Endodermal cell (in vitro differentiated cells): ENCODE results near the gene NAA16. TPM values are rescaled to one million over a fixed set of nuclear protein-coding genes. Genes with fewer than 3 reads are reported as not detected.

Experiments
- DNase-seq: peaks from one replicate; pipeline ENCODE4 v3.0.0-alpha.2; 2017
- H3K27ac ChIP-seq: 2 replicates; pipeline ENCODE4 v1.5.1; 2013; ENCODE audit warnings: mild to moderate bottlenecking, low read depth, low read length, moderate library complexity
- H3K27me3 ChIP-seq: 2 replicates; pipeline ENCODE4 v1.6.1; 2013; ENCODE audit warnings: mild to moderate bottlenecking, low read length, moderate library complexity; ENCODE audit not compliant: insufficient read depth, control insufficient read depth, poor library complexity, severe bottlenecking
- H3K36me3 ChIP-seq: 2 replicates; pipeline ENCODE4 v1.7.0; 2013; ENCODE audit warnings: mild to moderate bottlenecking, low read length, moderate library complexity; ENCODE audit not compliant: control insufficient read depth, insufficient read depth
- H3K4me1 ChIP-seq: one replicate; pipeline ENCODE4 v1.7.0; 2013; ENCODE audit warnings: low read length; ENCODE audit not compliant: control insufficient read depth, insufficient read depth
- H3K4me3 ChIP-seq: 2 replicates; pipeline ENCODE4 v1.5.1; 2013; ENCODE audit warnings: mild to moderate bottlenecking, low read length, moderate library complexity
- H3K9ac ChIP-seq: 2 replicates; pipeline ENCODE4 v1.6.1; 2013; ENCODE audit warnings: mild to moderate bottlenecking, low read length, moderate library complexity; ENCODE audit not compliant: poor library complexity, severe bottlenecking; ENCODE audit errors: extremely low read depth
- H3K9me3 ChIP-seq: 2 replicates; pipeline ENCODE4 v1.6.1; 2013; ENCODE audit warnings: mild to moderate bottlenecking, low read length, moderate library complexity; ENCODE audit not compliant: control insufficient read depth
- H3K27ac Mint-ChIP-seq: 2 replicates; pipeline ENCODE4 v1.8.0; 2020; ENCODE audit warnings: mixed read lengths
- H3K27me3 Mint-ChIP-seq: 2 replicates; pipeline ENCODE4 v1.8.0; 2021; ENCODE audit warnings: mild to moderate bottlenecking, mixed read lengths; ENCODE audit not compliant: insufficient read depth
- H3K36me3 Mint-ChIP-seq: 2 replicates; pipeline ENCODE4 v1.8.0; 2020; ENCODE audit warnings: low read depth, mixed read lengths
- H3K4me1 Mint-ChIP-seq: 2 replicates; pipeline ENCODE4 v1.8.0; 2020; ENCODE audit warnings: mixed read lengths
- H3K4me3 Mint-ChIP-seq: 2 replicates; pipeline ENCODE4 v1.8.0; 2020; ENCODE audit warnings: mild to moderate bottlenecking, moderate library complexity, mixed read lengths
- H3K9me3 Mint-ChIP-seq: 2 replicates; pipeline ENCODE4 v1.8.0; 2020; ENCODE audit warnings: mild to moderate bottlenecking, mixed read lengths
- CTCF ChIP-seq: fragments of 200-600 bp; sonication (generic); conservative IDR thresholded peaks from 2 replicates; pipeline ENCODE4 v1.5.0; 2021; ENCODE audit warnings: antibody characterized with exemption, mild to moderate bottlenecking
- WGBS, 2 experiments: methylation state at CpG; one replicate each; pipeline versions ENCODE4 v1.1.5 to v1.1.7; 2013; ENCODE audit warnings: missing lambda C conversion rate in 2 of 2, mixed read lengths in 1 of 2; ENCODE audit not compliant: insufficient coverage in 1 of 2, insufficient read length in 1 of 2; 5-methylcytosine and 5-hydroxymethylcytosine counted together
- total RNA-seq, 2 donors: library from RNA; stranded (reverse); fragmentation: NEBNext Ultra II Directional in 1 of 2; extraction: Animal tissue kit (Norgen Biotek cat#: 25700) in 1 of 2; gene quantifications; 2 replicates in 1 of 2; 3 replicates in 1 of 2; pipeline ENCODE4 v1.2.1, GENCODE V29; 2021

Gene NAA16
- total RNA-seq, 2 donors from 2014 or later: 29.3 to 30.9 TPM

- Mint-ChIP-seq H3K9me3 (no peaks in the 10 kb centered on the region), H3K4me3 (no peak overlapping the region), H3K27ac (no peak overlapping the region), H3K27me3 (no peaks in the 10 kb centered on the region), H3K36me3 (no peaks in the 10 kb centered on the region), H3K4me1 (peaks cover 7% of the 10 kb centered on the region)
- WGBS, 2 experiments: 85 to 90% methylated on average over 10 to 12 of the region's 13 CpGs
- no peak overlapping the region for H3K27ac ChIP-seq
- no peak overlapping the region for H3K4me3 ChIP-seq
- no peaks in the 10 kb centered on the region for H3K4me1 ChIP-seq
- H3K9me3 ChIP-seq: no peaks in the 10 kb centered on the region
- no peak for DNase-seq
- H3K36me3 ChIP-seq: no peaks in the 10 kb centered on the region
- H3K27me3 ChIP-seq: no peaks in the 10 kb centered on the region
- H3K9ac ChIP-seq: no peak overlapping the region
- no peak for TF ChIP-seq CTCF
Observed at GRCh38 chr13:41284512-41285288, 26.4 kb upstream of the NAA16 start.

GRCh38 chr13:41286370-41286769 lies 24.7 kb upstream of the NAA16 start:
- Histone ChIP-seq H3K9ac (no peak overlapping the region), H3K27me3 (no peaks in the 10 kb centered on the region), H3K4me3 (no peak overlapping the region), H3K36me3 (no peaks in the 10 kb centered on the region), H3K9me3 (no peaks in the 10 kb centered on the region), H3K4me1 (no peaks in the 10 kb centered on the region), H3K27ac (no peak overlapping the region)
- Mint-ChIP-seq H3K36me3 (no peaks in the 10 kb centered on the region), H3K27me3 (no peaks in the 10 kb centered on the region), H3K9me3 (no peaks in the 10 kb centered on the region), H3K27ac (no peak overlapping the region), H3K4me3 (no peak overlapping the region), H3K4me1 (peaks cover 7% of the 10 kb centered on the region)
- 90 to 100% methylated on average over 3 to 5 of the region's 5 CpGs for WGBS, 2 experiments
- TF ChIP-seq CTCF: no peak
- DNase-seq: no peak

- no peak overlapping the region for H3K9ac ChIP-seq
- no peaks in the 10 kb centered on the region for H3K9me3 ChIP-seq
- Mint-ChIP-seq H3K4me3 (no peak overlapping the region), H3K27ac (no peak overlapping the region), H3K9me3 (peaks cover 5% of the 10 kb centered on the region), H3K27me3 (no peaks in the 10 kb centered on the region), H3K36me3 (no peaks in the 10 kb centered on the region), H3K4me1 (peaks cover 7% of the 10 kb centered on the region)
- H3K27ac ChIP-seq: no peak overlapping the region
- H3K4me1 ChIP-seq: no peaks in the 10 kb centered on the region
- no peak overlapping the region for H3K4me3 ChIP-seq
- no peak for TF ChIP-seq CTCF
- no peaks in the 10 kb centered on the region for H3K27me3 ChIP-seq
- no peak for DNase-seq
- 94% methylated on average over 9 to 10 of the region's 10 CpGs for WGBS, 2 experiments
- no peaks in the 10 kb centered on the region for H3K36me3 ChIP-seq
Observed at GRCh38 chr13:41289463-41289881, 21.6 kb upstream of the NAA16 start.
